ENCODE results near the gene CYP26B1.

- TF ChIP-seq CTCF (IDR thresholded peaks at IDR 0.05; ENCODE audit: extremely low read depth in 1 of 2, insufficient read depth in 1 of 2, low read depth in 1 of 2, low read length in 2 of 2), result no peak
- no peak for TF ChIP-seq MAX (IDR thresholded peaks at IDR 0.05; ENCODE audit: insufficient read depth, insufficient read length)
- no peak for TF ChIP-seq POLR2AphosphoS5 (IDR thresholded peaks at IDR 0.05; ENCODE audit: insufficient read depth, low read depth, low read length)
- TF ChIP-seq POLR2A (IDR thresholded peaks at IDR 0.05; ENCODE audit: low read depth, low read length), result no peak
Observed at GRCh38 chr2:72134408-72134996, 13.2 kb downstream of the CYP26B1 start.
